PFSK-1 (cell line): ENCODE measurements around the gene TMEM151A.

Experiments used
- FOXP2 ChIP-seq: optimal IDR thresholded peaks from 2 replicates; pipeline ENCODE3; 2011; ENCODE audit warnings: borderline replicate concordance, control low read depth, inconsistent platforms; ENCODE audit not compliant: insufficient read depth; ENCODE audit errors: extremely low read length, extremely low read depth
- POLR2AphosphoS5 ChIP-seq: IDR thresholded peaks from 2 replicates; pipeline ENCODE4 v1.6.1; 2012; ENCODE audit warnings: low read depth, mild to moderate bottlenecking, control low read depth, low read length, moderate library complexity
- REST ChIP-seq, 2 experiments: IDR thresholded peaks; 2 replicates each; pipeline versions ENCODE4 v1.6.1 to v1.8.0; 2011 to 2012; ENCODE audit warnings: low read depth in 2 of 2, low read length in 2 of 2, control low read depth in 1 of 2, inconsistent platforms in 1 of 2, mild to moderate bottlenecking in 1 of 2, moderate library complexity in 1 of 2; ENCODE audit not compliant: insufficient read depth in 1 of 2
- SIN3A ChIP-seq: IDR thresholded peaks from 2 replicates; pipeline ENCODE4 v1.6.1; 2012; ENCODE audit warnings: mild to moderate bottlenecking, low read length, moderate library complexity, borderline replicate concordance; ENCODE audit not compliant: insufficient read depth
- TAF1 ChIP-seq: IDR thresholded peaks from 2 replicates; pipeline ENCODE4 v1.6.1; 2012; ENCODE audit warnings: low read length, control low read depth, borderline replicate concordance; ENCODE audit not compliant: insufficient read depth

- TF ChIP-seq TAF1 (no peak), POLR2AphosphoS5 (no peak), REST (IDR thresholded peaks at IDR 0.05; ENCODE audit: insufficient read depth in 1 of 2, low read depth in 2 of 2, low read length in 2 of 2) (no peak), SIN3A (no peak), FOXP2 (no peak)
Observed at GRCh38 chr11:66314561-66315497, 23.1 kb downstream of the TMEM151A start.
